HCT116 (cell line): Measurements from ENCODE around the gene PLCZ1. TPM values are rescaled to one million over a fixed set of nuclear protein-coding genes. Genes with fewer than 3 reads are reported as not detected.

Experiments
- ATAC-seq: fragments of 200-7000 bp; cut with Tn5 transposase; 2 replicates; pipeline ENCODE4 v1.9.1; 2020; ENCODE audit warnings: mild to moderate bottlenecking, moderate library complexity
- BruUV-seq: library from RNA; stranded (reverse); fragments of 400-500 nt; replicated peaks from 2 replicates; lab custom pipeline; 2021; lab: Mats Ljungman, UMichigan
- CTCF ChIA-PET: fragments of 300-600 bp; sonication (Branson Sonifier 250); formaldehyde crosslinking; loops from one replicate; lab custom pipeline; 2021; ENCODE audit warnings: antibody characterized with exemption; lab: Charles Lee
- POLR2A ChIA-PET: fragments of 300-600, 350-600 bp; sonication (Branson Sonifier 250); formaldehyde crosslinking; loops from one replicate; lab custom pipeline; 2021; ENCODE audit warnings: antibody characterized with exemption; lab: Charles Lee
- RAD21 ChIA-PET, 2 experiments: fragments of 300-600 bp; sonication (Branson Sonifier 250); formaldehyde crosslinking; loops; one replicate each; lab custom pipeline; 2023; ENCODE audit warnings: low total read pairs in 2 of 2; ENCODE audit not compliant: uncharacterized antibody in 2 of 2, unreplicated experiment in 2 of 2, low non-redundant PET in 1 of 2; lab: Charles Lee
- DNase-seq: peaks from one replicate; pipeline ENCODE4 v3.0.0-alpha.2; 2010; ENCODE audit warnings: low read depth, low spot score
- H2AFZ ChIP-seq: fragments of 200-600 bp; shearing (Covaris generic), sonication (generic); 2 replicates; pipeline ENCODE4 v1.6.1; 2017; ENCODE audit warnings: low read depth, mixed run types, mixed read lengths, antibody characterized with exemption, low read length; ENCODE audit not compliant: poor library complexity, severe bottlenecking
- H3K27ac ChIP-seq: 2 replicates; pipeline ENCODE4 v1.5.1; 2012; ENCODE audit warnings: low read depth, low read length
- H3K27me3 ChIP-seq: fragments of 200-600 bp; sonication (generic); 2 replicates; pipeline ENCODE4 v1.6.1; 2016; ENCODE audit warnings: mixed run types, low read length, mixed read lengths; ENCODE audit not compliant: insufficient read depth
- H3K36me3 ChIP-seq, 2 experiments: fragments of 200-500 bp in 1 of 2; fragments of 200-600 bp in 1 of 2; sonication (Bioruptor generic) in 1 of 2; sonication (generic) in 1 of 2; 2 replicates each; pipeline versions ENCODE4 v1.5.1 to v1.6.1; 2014 to 2016; ENCODE audit warnings: low read length in 2 of 2, inconsistent platforms in 1 of 2, mixed read lengths in 1 of 2, mixed run types in 1 of 2; ENCODE audit not compliant: insufficient read depth in 2 of 2, control insufficient read depth in 1 of 2
- H3K4me1 ChIP-seq, 2 experiments: fragments of 200-600 bp in 1 of 2; sonication (generic) in 1 of 2; 2 replicates each; pipeline versions ENCODE4 v1.5.1 to v1.6.1; 2012 to 2017; ENCODE audit warnings: low read length in 2 of 2, inconsistent platforms in 1 of 2, mild to moderate bottlenecking in 1 of 2, mixed read lengths in 1 of 2, mixed run types in 1 of 2, moderate library complexity in 1 of 2; ENCODE audit not compliant: insufficient read depth in 2 of 2, control insufficient read depth in 1 of 2
- H3K4me2 ChIP-seq: fragments of 200-600 bp; sonication (generic); 2 replicates; pipeline ENCODE4 v1.6.1; 2017; ENCODE audit warnings: mixed run types, low read length, mixed read lengths
- H3K4me3 ChIP-seq, 2 experiments: fragments of 200-600 bp in 1 of 2; sonication (generic) in 1 of 2; replicated peaks in 1 of 2; 2 replicates each; pipeline ENCODE4 v1.5.1; 2011 to 2016; ENCODE audit warnings: low read length in 2 of 2, control low read depth in 1 of 2, low read depth in 1 of 2, mild to moderate bottlenecking in 1 of 2, mixed read lengths in 1 of 2, mixed run types in 1 of 2
- H3K79me2 ChIP-seq: fragments of 200-600 bp; sonication (generic); 2 replicates; pipeline ENCODE4 v1.6.1; 2017; ENCODE audit warnings: mild to moderate bottlenecking, mixed run types, low read length, moderate library complexity, mixed read lengths; ENCODE audit not compliant: insufficient read depth
- H3K9ac ChIP-seq: fragments of 200-600 bp; sonication (generic); 2 replicates; pipeline ENCODE4 v1.6.1; 2016; ENCODE audit warnings: low read length, mixed read lengths
- H3K9me2 ChIP-seq: fragments of 200-600 bp; sonication (generic), shearing (Covaris generic); 2 replicates; pipeline ENCODE4 v1.6.1; 2017; ENCODE audit warnings: mixed run types, mild to moderate bottlenecking, moderate library complexity; ENCODE audit not compliant: insufficient read depth
- H3K9me3 ChIP-seq, 2 experiments: fragments of 200-500 bp in 1 of 2; fragments of 200-600 bp in 1 of 2; sonication (Bioruptor generic) in 1 of 2; sonication (generic) in 1 of 2; 2 replicates each; pipeline ENCODE4 v1.6.1; 2014 to 2017; ENCODE audit warnings: low read length in 2 of 2, mixed read lengths in 2 of 2, inconsistent platforms in 1 of 2, low read depth in 1 of 2, mild to moderate bottlenecking in 1 of 2, mixed run types in 1 of 2, moderate library complexity in 1 of 2; ENCODE audit not compliant: control insufficient read depth in 1 of 2, insufficient read depth in 1 of 2
- H4K20me1 ChIP-seq: fragments of 200-600 bp; sonication (generic), shearing (Covaris generic); 2 replicates; pipeline ENCODE4 v1.6.1; 2017; ENCODE audit warnings: mixed run types, mild to moderate bottlenecking, moderate library complexity; ENCODE audit not compliant: insufficient read depth
- CBX3 ChIP-seq: IDR thresholded peaks from 2 replicates; pipeline ENCODE4 v1.6.1; 2012; ENCODE audit warnings: low read depth
- CEBPB ChIP-seq: IDR thresholded peaks from 2 replicates; pipeline ENCODE4 v1.6.1; 2012; ENCODE audit warnings: low read depth
- EGR1 ChIP-seq: IDR thresholded peaks from 2 replicates; pipeline ENCODE4 v1.6.1; 2012; ENCODE audit warnings: low read depth
- EZH2 ChIP-seq: fragments of 200-600 bp; sonication (generic); IDR thresholded peaks from 2 replicates; pipeline ENCODE4 v1.6.1; 2017; ENCODE audit warnings: antibody characterized with exemption, mixed run types
- FOSL1 ChIP-seq: IDR thresholded peaks from 2 replicates; pipeline ENCODE4 v1.6.1; 2012; ENCODE audit warnings: low read depth
- JUND ChIP-seq: IDR thresholded peaks from 2 replicates; pipeline ENCODE4 v1.6.1; 2012
- POLR2A ChIP-seq: IDR thresholded peaks from 2 replicates; pipeline ENCODE4 v1.7.0; 2011; ENCODE audit warnings: borderline replicate concordance; ENCODE audit not compliant: insufficient read depth, insufficient read length; ENCODE audit errors: extremely low read depth
- POLR2AphosphoS5 ChIP-seq: IDR thresholded peaks from 2 replicates; pipeline ENCODE4 v1.6.1; 2011; ENCODE audit warnings: mild to moderate bottlenecking, low read depth, low read length, moderate library complexity
- SP1 ChIP-seq: IDR thresholded peaks from 2 replicates; pipeline ENCODE4 v1.6.1; 2012; ENCODE audit warnings: low read depth
- SRF ChIP-seq: IDR thresholded peaks from 2 replicates; pipeline ENCODE4 v1.6.1; 2012; ENCODE audit warnings: low read depth
- TCF7L2 ChIP-seq: IDR thresholded peaks from 2 replicates; pipeline ENCODE4 v1.7.0; 2011; ENCODE audit warnings: borderline replicate concordance, inconsistent platforms; ENCODE audit not compliant: insufficient read depth, insufficient read length; ENCODE audit errors: extremely low read depth
- YY1 ChIP-seq: IDR thresholded peaks from 2 replicates; pipeline ENCODE4 v1.6.1; 2011; ENCODE audit warnings: low read length, low read depth, moderate library complexity, mild to moderate bottlenecking; ENCODE audit not compliant: insufficient replicate concordance; ENCODE audit errors: extremely low read depth
- ZBTB33 ChIP-seq: IDR thresholded peaks from 2 replicates; pipeline ENCODE4 v1.6.1; 2011; ENCODE audit warnings: mild to moderate bottlenecking, low read length, moderate library complexity; ENCODE audit not compliant: insufficient replicate concordance; ENCODE audit errors: extremely low read depth
- intact Hi-C: fragments of 100-400 bp; cut with micrococcal nuclease; formaldehyde crosslinking; loops from 2 replicates; pipeline ENCODE4 v1.10.0; 2022
- total RNA-seq: library from RNA; stranded (reverse); gene quantifications from one replicate; pipeline ENCODE4 v1.2.1, GENCODE V29; 2021; ENCODE audit not compliant: unreplicated experiment
- TF ChIP-seq, protein P1 (sequence below): IDR thresholded peaks from 2 replicates; pipeline ENCODE4 v1.6.1; 2012
- TF ChIP-seq, protein P2 (sequence below): IDR thresholded peaks from 2 replicates; pipeline ENCODE4 v1.6.1; 2012
- TF ChIP-seq, protein P3 (sequence below), 3 experiments: fragments of 200-600 bp in 1 of 3; sonication (generic) in 1 of 3; IDR thresholded peaks in 2 of 3; conservative IDR thresholded peaks in 1 of 3; 2 replicates each; pipeline ENCODE4 v1.5.1; 2012 to 2017; ENCODE audit warnings: low read depth in 2 of 3, low read length in 2 of 3, antibody characterized with exemption in 1 of 3, borderline replicate concordance in 1 of 3, control low read depth in 1 of 3, mild to moderate bottlenecking in 1 of 3, mixed read lengths in 1 of 3, mixed run types in 1 of 3, moderate library complexity in 1 of 3; ENCODE audit not compliant: insufficient read depth in 1 of 3
- TF ChIP-seq, protein P4 (sequence below): IDR thresholded peaks from 2 replicates; pipeline ENCODE4 v1.6.1; 2012; ENCODE audit warnings: low read depth

The PLCZ1 gene
- total RNA-seq, 1 experiment from 2014 or later, result not detected

DNA sequence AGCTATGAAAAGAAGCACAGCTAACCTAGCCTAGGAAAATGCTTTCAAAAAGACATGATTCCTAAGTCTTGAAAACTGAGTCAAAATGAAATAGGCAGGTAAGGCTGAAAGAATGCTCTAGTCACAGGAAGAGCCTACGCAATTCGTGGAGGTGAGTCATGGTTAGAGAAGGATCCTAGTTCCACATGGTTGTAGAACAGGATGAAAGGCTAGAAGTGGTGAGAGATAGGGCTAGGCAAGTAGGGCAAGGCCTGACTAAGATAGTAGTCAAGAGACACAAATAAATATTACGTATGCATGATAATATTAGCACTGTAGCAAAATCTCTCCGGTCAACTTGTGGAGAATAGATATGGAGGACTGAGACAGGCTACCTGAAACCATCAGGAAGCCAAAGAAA, 47.2 kb downstream of the PLCZ1 start:
- no peak overlapping the region for H3K9ac ChIP-seq
- peak overlapping the region in 1 of 2 experiments; percentile 15; a peak in 1 of 4 replicates for H3K4me3 ChIP-seq
- no peaks in the 10 kb centered on the region for H3K79me2 ChIP-seq
- intact Hi-C loops, result no loop called here
- POLR2A ChIA-PET, result interaction anchor here (1.0 kb wide), 1 partner anchor 12 kb away, joined by 3 read pairs; no protein-coding TSS in a partner anchor
- no peaks in the 10 kb centered on the region for H3K9me2 ChIP-seq
- ATAC-seq (peak; percentile 87), DNase-seq (peak; percentile 79)
- H4K20me1 ChIP-seq, result no peaks in the 10 kb centered on the region
- no peaks in the 10 kb centered on the region for H3K36me3 ChIP-seq
- peak overlapping the region; percentile 51 for H3K4me2 ChIP-seq
- no TSS peak for BruUV-seq
- RAD21 ChIA-PET, result no interaction called here
- no peaks in the 10 kb centered on the region for H3K9me3 ChIP-seq
- peaks cover 0 to 16% of the 10 kb centered on the region in 2 experiments; a peak in 2 of 4 replicates for H3K4me1 ChIP-seq
- H2AFZ ChIP-seq, result no peak overlapping the region
- CTCF ChIA-PET, result no interaction called here
- H3K27me3 ChIP-seq, result no peaks in the 10 kb centered on the region
- peak; percentile 84 for TF ChIP-seq FOSL1
- TF ChIP-seq EGR1, result no peak
- no peak for TF ChIP-seq POLR2AphosphoS5
- TF ChIP-seq, protein P1, sequence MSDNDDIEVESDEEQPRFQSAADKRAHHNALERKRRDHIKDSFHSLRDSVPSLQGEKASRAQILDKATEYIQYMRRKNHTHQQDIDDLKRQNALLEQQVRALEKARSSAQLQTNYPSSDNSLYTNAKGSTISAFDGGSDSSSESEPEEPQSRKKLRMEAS, result peak; percentile 71
- TF ChIP-seq, protein P2, sequence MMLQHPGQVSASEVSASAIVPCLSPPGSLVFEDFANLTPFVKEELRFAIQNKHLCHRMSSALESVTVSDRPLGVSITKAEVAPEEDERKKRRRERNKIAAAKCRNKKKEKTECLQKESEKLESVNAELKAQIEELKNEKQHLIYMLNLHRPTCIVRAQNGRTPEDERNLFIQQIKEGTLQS, result peak; percentile 68
- TF ChIP-seq CEBPB, result peak; percentile 86
- TF ChIP-seq ZBTB33, result no peak
- TF ChIP-seq, protein P3, sequence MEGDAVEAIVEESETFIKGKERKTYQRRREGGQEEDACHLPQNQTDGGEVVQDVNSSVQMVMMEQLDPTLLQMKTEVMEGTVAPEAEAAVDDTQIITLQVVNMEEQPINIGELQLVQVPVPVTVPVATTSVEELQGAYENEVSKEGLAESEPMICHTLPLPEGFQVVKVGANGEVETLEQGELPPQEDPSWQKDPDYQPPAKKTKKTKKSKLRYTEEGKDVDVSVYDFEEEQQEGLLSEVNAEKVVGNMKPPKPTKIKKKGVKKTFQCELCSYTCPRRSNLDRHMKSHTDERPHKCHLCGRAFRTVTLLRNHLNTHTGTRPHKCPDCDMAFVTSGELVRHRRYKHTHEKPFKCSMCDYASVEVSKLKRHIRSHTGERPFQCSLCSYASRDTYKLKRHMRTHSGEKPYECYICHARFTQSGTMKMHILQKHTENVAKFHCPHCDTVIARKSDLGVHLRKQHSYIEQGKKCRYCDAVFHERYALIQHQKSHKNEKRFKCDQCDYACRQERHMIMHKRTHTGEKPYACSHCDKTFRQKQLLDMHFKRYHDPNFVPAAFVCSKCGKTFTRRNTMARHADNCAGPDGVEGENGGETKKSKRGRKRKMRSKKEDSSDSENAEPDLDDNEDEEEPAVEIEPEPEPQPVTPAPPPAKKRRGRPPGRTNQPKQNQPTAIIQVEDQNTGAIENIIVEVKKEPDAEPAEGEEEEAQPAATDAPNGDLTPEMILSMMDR (IDR thresholded peaks at IDR 0.05 in 2 of 3, conservative IDR thresholded peaks at IDR 0.05 in 1 of 3; ENCODE audit: borderline replicate concordance in 1 of 3, insufficient read depth in 1 of 3, low read depth in 2 of 3, low read length in 2 of 3), result no peak
- TF ChIP-seq POLR2A, result no peak
- peak; percentile 45 for TF ChIP-seq TCF7L2
- no peak for TF ChIP-seq EZH2
- no peak for TF ChIP-seq YY1
- TF ChIP-seq, protein P4, sequence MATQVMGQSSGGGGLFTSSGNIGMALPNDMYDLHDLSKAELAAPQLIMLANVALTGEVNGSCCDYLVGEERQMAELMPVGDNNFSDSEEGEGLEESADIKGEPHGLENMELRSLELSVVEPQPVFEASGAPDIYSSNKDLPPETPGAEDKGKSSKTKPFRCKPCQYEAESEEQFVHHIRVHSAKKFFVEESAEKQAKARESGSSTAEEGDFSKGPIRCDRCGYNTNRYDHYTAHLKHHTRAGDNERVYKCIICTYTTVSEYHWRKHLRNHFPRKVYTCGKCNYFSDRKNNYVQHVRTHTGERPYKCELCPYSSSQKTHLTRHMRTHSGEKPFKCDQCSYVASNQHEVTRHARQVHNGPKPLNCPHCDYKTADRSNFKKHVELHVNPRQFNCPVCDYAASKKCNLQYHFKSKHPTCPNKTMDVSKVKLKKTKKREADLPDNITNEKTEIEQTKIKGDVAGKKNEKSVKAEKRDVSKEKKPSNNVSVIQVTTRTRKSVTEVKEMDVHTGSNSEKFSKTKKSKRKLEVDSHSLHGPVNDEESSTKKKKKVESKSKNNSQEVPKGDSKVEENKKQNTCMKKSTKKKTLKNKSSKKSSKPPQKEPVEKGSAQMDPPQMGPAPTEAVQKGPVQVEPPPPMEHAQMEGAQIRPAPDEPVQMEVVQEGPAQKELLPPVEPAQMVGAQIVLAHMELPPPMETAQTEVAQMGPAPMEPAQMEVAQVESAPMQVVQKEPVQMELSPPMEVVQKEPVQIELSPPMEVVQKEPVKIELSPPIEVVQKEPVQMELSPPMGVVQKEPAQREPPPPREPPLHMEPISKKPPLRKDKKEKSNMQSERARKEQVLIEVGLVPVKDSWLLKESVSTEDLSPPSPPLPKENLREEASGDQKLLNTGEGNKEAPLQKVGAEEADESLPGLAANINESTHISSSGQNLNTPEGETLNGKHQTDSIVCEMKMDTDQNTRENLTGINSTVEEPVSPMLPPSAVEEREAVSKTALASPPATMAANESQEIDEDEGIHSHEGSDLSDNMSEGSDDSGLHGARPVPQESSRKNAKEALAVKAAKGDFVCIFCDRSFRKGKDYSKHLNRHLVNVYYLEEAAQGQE, result no peak
- TF ChIP-seq JUND, result peak; percentile 82
- TF ChIP-seq SP1, result peak; percentile 72
- 0 out of 2 replicates have a peak, but pooled peaks have one; percentile 33 for TF ChIP-seq SRF
- peak; percentile 90 for TF ChIP-seq CBX3
- H3K27ac ChIP-seq, result no peak overlapping the region
